OCI-LY7 (cell line): Measurements from ENCODE around the gene REXO1.

Source experiments
- CTCF ChIP-seq: fragments of 200-600 bp; sonication (generic); conservative IDR thresholded peaks from 2 replicates; pipeline ENCODE4 v1.5.1; 2014; ENCODE audit warnings: mild to moderate bottlenecking, antibody characterized with exemption, low read length, moderate library complexity, mixed read lengths
- EZH2phosphoT487 ChIP-seq: fragments of 200-600 bp; sonication (generic); IDR thresholded peaks from 2 replicates; pipeline ENCODE4 v1.6.1; 2018; ENCODE audit warnings: low read depth, borderline replicate concordance, mild to moderate bottlenecking, mixed run types, antibody characterized with exemption, low read length, moderate library complexity, mixed read lengths

GRCh38 chr19:1858412-1859081 lies 10.3 kb upstream of the REXO1 start:
- TF ChIP-seq CTCF (no peak), EZH2phosphoT487 (no peak)
